Hepatocyte (in vitro differentiated cells): ENCODE data around the gene ARID1A.

Experiments
- EZH2 ChIP-seq: fragments of 200-600 bp; sonication (generic); IDR thresholded peaks from 2 replicates; pipeline ENCODE4 v1.6.1; 2016; ENCODE audit warnings: antibody characterized with exemption, mild to moderate bottlenecking, borderline replicate concordance
- EZH2phosphoT487 ChIP-seq: fragments of 200-600 bp; sonication (generic); IDR thresholded peaks from one replicate; pipeline ENCODE4 v1.6.1; 2018; ENCODE audit warnings: antibody characterized with exemption, mild to moderate bottlenecking, low read depth, moderate library complexity; ENCODE audit not compliant: unreplicated experiment, severe bottlenecking
- TF ChIP-seq, protein P1 (sequence below): fragments of 200-600 bp; sonication (generic); IDR thresholded peaks from 2 replicates; pipeline ENCODE4 v1.5.1; 2016; ENCODE audit warnings: antibody characterized with exemption, mild to moderate bottlenecking; ENCODE audit not compliant: poor library complexity

DNA sequence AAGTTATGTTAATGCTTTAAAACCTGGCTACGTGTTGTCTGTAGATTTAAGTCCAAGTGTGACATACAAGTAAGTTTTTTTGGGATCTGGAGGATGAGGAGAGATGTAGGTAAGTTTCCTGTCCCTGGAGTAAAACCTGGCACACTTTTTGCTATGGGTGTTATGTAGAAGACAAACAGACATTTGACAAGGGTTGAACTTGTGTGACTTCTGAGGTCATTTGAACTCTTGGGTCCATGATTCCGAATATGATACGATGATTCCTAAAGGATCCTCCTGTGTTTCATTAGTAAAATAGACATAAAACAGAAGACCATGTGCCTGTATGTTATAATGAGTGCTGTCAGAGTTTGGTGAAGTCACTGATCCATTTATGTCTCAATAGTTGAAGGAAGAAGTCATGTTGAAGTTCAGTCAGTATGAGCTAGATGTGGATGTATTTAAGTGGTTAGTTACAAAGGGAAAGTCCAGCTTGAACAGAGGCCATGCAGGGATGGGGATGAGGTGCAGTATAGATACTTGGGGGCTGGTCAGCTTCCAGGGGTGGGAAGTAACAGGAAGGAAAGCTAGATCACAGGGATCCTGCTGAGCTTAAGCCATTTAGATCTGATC is 44.3 kb downstream of the ARID1A start:
- TF ChIP-seq EZH2 (no peak), EZH2phosphoT487 (no peak)
- TF ChIP-seq, protein P1, sequence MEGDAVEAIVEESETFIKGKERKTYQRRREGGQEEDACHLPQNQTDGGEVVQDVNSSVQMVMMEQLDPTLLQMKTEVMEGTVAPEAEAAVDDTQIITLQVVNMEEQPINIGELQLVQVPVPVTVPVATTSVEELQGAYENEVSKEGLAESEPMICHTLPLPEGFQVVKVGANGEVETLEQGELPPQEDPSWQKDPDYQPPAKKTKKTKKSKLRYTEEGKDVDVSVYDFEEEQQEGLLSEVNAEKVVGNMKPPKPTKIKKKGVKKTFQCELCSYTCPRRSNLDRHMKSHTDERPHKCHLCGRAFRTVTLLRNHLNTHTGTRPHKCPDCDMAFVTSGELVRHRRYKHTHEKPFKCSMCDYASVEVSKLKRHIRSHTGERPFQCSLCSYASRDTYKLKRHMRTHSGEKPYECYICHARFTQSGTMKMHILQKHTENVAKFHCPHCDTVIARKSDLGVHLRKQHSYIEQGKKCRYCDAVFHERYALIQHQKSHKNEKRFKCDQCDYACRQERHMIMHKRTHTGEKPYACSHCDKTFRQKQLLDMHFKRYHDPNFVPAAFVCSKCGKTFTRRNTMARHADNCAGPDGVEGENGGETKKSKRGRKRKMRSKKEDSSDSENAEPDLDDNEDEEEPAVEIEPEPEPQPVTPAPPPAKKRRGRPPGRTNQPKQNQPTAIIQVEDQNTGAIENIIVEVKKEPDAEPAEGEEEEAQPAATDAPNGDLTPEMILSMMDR, result no peak
